ENCODE measurements around the gene OR52R1. TPM values are rescaled to one million over a fixed set of nuclear protein-coding genes. Genes with fewer than 3 reads are reported as not detected.
"Not testable (repeated sequence)": the region's sequence is repeated elsewhere in the genome, so short reads cannot be mapped to it uniquely, and the experiment has no call there.

The OR52R1 gene
- total and polyA plus RNA-seq, 12 donors: not detected

DNA sequence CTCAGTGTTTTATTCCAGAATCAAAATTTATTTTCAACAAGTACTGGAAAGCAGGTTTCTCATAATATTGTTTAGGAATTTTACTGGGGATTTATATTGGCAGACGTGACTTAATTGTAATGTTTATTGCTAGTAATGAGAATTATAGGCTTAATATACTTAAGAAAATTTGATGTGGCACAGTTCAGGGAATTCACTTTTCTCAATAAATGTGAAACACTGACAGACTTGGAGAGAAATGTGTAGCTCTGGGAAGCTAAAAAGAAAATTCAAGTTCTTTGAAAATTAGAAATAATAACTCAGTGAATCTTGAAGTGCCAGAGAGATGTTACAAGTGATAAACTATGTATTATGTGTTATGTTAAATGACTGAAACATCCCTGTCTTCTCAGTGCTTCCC is 16.8 kb upstream of the OR52R1 start, which contains the start of gene OR51F2:
Gene OR51F2, plus strand, starts transcription at position 301 of the 400 bp plus-strand sequence. CDS start 101 bp downstream, outside the sequence.
- ATAC-seq (no peak), DNase-seq (no peak)
- no peaks in the 10 kb centered on the region for H3K9me3 ChIP-seq
- H3K4me3 ChIP-seq: no peak within 1 kb of the TSS
- no peaks in the 10 kb centered on the region for H3K27me3 ChIP-seq
- 91 to 100% methylated on average over 1 of the region's 1 CpG for whole genome bisulfite sequencing, 2 donors
- H3K4me1 ChIP-seq: no peaks in the 10 kb centered on the region
- intact Hi-C loops (cut with DNase I): no loop called here
- no peaks in the 10 kb centered on the region for H3K36me3 ChIP-seq
- no peak within 1 kb of the TSS for H3K27ac ChIP-seq
- TF ChIP-seq, protein P1, sequence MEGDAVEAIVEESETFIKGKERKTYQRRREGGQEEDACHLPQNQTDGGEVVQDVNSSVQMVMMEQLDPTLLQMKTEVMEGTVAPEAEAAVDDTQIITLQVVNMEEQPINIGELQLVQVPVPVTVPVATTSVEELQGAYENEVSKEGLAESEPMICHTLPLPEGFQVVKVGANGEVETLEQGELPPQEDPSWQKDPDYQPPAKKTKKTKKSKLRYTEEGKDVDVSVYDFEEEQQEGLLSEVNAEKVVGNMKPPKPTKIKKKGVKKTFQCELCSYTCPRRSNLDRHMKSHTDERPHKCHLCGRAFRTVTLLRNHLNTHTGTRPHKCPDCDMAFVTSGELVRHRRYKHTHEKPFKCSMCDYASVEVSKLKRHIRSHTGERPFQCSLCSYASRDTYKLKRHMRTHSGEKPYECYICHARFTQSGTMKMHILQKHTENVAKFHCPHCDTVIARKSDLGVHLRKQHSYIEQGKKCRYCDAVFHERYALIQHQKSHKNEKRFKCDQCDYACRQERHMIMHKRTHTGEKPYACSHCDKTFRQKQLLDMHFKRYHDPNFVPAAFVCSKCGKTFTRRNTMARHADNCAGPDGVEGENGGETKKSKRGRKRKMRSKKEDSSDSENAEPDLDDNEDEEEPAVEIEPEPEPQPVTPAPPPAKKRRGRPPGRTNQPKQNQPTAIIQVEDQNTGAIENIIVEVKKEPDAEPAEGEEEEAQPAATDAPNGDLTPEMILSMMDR (IDR thresholded peaks at IDR 0.05): no peak

DNA sequence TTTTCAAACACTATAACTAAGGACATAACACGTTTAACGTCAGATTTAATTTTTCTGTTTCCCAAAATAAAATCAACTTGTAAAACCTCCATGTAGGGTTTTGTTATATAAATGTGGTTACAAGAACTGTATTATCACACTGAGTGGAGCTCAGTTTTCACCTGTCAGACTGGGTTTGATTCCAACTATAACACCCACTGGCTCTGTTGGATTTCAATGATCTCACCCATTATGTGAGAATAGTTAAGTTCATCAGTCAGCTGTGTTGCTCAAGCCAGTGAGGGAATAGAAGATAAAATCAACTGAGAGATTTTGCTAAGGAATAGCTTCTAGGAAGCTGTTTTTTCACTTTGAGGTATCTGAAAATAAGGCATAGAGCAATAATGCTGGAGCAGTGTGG is 5.1 kb upstream of the OR52R1 start:
- TF ChIP-seq, protein P1 (IDR thresholded peaks at IDR 0.05): no peak
- intact Hi-C loops (cut with DNase I): no loop called here
- Histone ChIP-seq H3K4me1 (no peaks in the 10 kb centered on the region), H3K4me3 (no peak overlapping the region), H3K9me3 (no peaks in the 10 kb centered on the region), H3K36me3 (no peaks in the 10 kb centered on the region), H3K27me3 (no peaks in the 10 kb centered on the region), H3K27ac (no peak overlapping the region)
- DNase-seq (no peak), ATAC-seq (no peak)
- 74 to 79% methylated on average over 2 of the region's 2 CpGs for WGBS, 2 donors

DNA sequence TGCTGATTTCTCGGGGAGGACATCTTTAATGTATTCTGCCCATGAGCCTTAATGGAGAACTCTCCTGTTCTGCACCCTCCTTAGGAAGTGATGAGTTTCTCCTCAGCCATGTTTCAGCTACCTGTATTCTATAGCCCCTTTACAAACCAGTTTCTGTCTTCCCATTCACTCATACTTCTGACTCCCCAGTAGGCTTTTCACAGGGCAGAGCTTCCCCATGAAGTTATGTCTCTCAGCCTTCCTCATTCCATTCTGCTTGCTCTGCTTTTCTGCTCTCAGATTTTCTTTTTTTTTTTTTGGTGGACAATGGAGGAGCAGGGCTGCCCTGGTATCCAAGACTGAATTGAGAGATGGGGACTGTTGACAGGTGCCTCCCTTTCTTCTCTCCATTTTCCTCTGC is 4.3 kb upstream of the OR52R1 start:
- Histone ChIP-seq H3K4me3 (no peak overlapping the region), H3K27ac (no peak overlapping the region), H3K4me1 (no peaks in the 10 kb centered on the region), H3K27me3 (no peaks in the 10 kb centered on the region), H3K36me3 (no peaks in the 10 kb centered on the region), H3K9me3 (no peaks in the 10 kb centered on the region)
- TF ChIP-seq, protein P1 (IDR thresholded peaks at IDR 0.05): no peak
- 79 to 82% methylated on average over 1 of the region's 1 CpG for WGBS, 2 donors
- intact Hi-C loops (cut with DNase I): no loop called here
- DNase-seq: no peak
- no peak for ATAC-seq

DNA sequence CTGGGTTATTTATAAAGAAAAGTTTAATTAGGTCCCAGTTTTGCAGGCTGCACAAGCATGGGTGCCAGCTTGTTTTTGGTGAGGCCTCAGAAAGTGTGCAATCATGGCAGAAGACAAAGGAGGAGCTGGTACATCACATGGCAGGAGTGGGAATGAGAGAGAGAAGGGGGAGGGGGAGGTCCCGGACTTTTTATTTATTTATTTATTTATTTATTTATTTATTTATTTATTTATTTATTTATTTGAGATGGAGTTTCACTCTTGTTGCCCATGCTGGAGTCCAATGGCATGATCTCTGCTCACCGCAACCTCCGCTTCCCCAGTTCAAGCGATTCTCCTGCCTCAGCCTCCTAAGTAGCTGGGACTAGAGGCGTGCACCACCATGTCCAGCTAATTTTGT is 2.9 kb downstream of the OR52R1 start:
- H3K4me3 ChIP-seq, H3K36me3 ChIP-seq, DNase-seq, H3K27me3 ChIP-seq, ATAC-seq, H3K9me3 ChIP-seq, H3K27ac ChIP-seq, H3K4me1 ChIP-seq: not testable (repeated sequence)
- 75 to 76% methylated on average over 5 of the region's 5 CpGs for WGBS, 2 donors
- intact Hi-C loops (cut with DNase I): loop anchor here in 1 of 10 donors (1.0 kb wide), 1 partner anchor 132 kb away; no protein-coding TSS in a partner anchor

DNA sequence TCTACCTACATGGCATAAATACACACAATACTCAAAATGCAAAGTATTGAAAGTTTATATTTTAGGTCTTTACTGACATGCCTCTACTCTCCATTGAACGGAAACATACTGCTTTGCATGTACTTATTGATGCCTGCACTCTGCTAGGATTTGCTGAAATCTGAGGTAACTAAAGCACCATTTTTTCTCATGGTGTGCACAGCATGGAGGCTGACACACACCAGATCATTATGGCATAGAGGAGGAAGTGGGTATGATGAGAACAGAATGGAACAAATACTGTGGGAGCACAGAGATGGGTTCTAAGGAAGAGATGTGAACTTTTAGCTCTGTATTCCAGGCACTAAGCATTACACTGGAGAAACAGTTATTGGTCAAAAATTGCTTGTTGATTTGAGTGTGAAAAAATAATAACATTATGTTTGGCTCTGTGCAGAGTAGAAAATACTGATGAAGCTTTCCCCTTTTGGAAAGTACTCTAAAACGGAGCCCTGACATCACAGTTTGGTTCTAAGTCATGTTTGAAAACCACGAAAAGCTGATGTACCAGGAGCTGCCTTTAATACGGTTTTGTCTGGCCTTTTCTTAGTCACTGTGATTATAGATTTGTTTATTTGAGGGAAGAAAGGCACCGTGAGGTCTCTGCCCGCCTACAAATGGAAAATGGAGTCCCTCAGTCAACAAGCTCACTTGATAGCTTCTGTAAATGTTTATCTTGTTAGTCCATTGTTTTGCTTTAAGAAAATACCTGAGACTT is 5.6 kb downstream of the OR52R1 start:
- intact Hi-C loops (cut with DNase I): no loop called here
- DNase-seq (no peak), ATAC-seq (no peak)
- no peaks in the 10 kb centered on the region for H3K27me3 ChIP-seq
- H3K4me1 ChIP-seq: no peaks in the 10 kb centered on the region
- H3K9me3 ChIP-seq: no peaks in the 10 kb centered on the region
- no peak overlapping the region for H3K27ac ChIP-seq
- no peak overlapping the region for H3K4me3 ChIP-seq
- TF ChIP-seq, protein P1 (IDR thresholded peaks at IDR 0.05): no peak
- 81 to 83% methylated on average over 6 of the region's 6 CpGs for WGBS, 2 donors
- H3K36me3 ChIP-seq: no peaks in the 10 kb centered on the region

Data from heart right ventricle (tissue), 16 donors.